ENCODE measurements around the gene TMEM150C. TPM values are rescaled to one million over a fixed set of nuclear protein-coding genes. Genes with fewer than 3 reads are reported as not detected.
A peak's percentile ranks its signal among the peaks of the same experiment; 100 is the strongest.

TMEM150C gene
- total RNA-seq, 1 experiment from 2014 or later, result 0.65 TPM

DNA sequence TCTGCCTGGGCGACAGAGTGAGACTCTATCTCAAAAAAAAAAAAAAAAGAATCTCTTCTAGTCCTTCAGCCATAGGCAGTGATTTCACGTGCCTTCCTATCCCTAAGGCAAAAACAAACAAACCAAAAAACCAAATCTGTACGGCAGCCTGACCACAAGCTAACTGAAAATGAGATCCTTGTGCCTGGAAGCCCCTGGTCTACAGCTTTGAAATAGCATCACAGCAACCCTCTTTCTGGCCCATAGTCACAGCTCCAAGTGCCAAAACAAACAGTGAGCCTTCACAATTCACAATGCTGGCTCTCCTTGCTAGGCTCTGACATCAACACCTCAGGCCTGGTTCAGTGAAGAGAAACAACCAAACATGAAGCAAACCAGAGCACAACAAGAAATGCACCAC lies 46.1 kb downstream of the TMEM150C start:
- DNase-seq, result peak; percentile 70 to 83
- Histone ChIP-seq H3K36me3 (no peaks in the 10 kb centered on the region), H3K27me3 (no peaks in the 10 kb centered on the region), H3K4me1 (peaks cover 28% of the 10 kb centered on the region), H3K9me3 (replicated peaks) (no peaks in the 10 kb centered on the region), H3K4me3 (peak overlapping the region; percentile 4; the same call in 1 of the 2 replicates), H3K27ac (no peak overlapping the region)

- H3K36me3 ChIP-seq, result no peaks in the 10 kb centered on the region
Observed at GRCh38 chr4:82513382-82513781, 48.4 kb downstream of the TMEM150C start.

GRCh38 chr4:82510216-82510615 lies 51.6 kb downstream of the TMEM150C start:
- no peak for DNase-seq
- Histone ChIP-seq H3K4me1 (peaks cover 4% of the 10 kb centered on the region), H3K27ac (no peak overlapping the region), H3K36me3 (no peaks in the 10 kb centered on the region), H3K4me3 (no peak overlapping the region), H3K27me3 (no peaks in the 10 kb centered on the region), H3K9me3 (replicated peaks) (no peaks in the 10 kb centered on the region)

More at GRCh38 chr4:82513382-82513781, 48.4 kb downstream of the TMEM150C start:
- no peak overlapping the region for H3K4me3 ChIP-seq
- H3K4me1 ChIP-seq, result peaks cover 28% of the 10 kb centered on the region
- no peak overlapping the region for H3K27ac ChIP-seq
- no peaks in the 10 kb centered on the region for H3K9me3 ChIP-seq (replicated peaks)
- no peaks in the 10 kb centered on the region for H3K27me3 ChIP-seq
- no peak for DNase-seq

GRCh38 chr4:82508806-82509428 lies 52.9 kb downstream of the TMEM150C start:
- H3K27ac ChIP-seq, result no peak overlapping the region
- no peak for DNase-seq
- no peaks in the 10 kb centered on the region for H3K9me3 ChIP-seq (replicated peaks)
- no peaks in the 10 kb centered on the region for H3K4me1 ChIP-seq
- H3K27me3 ChIP-seq, result no peaks in the 10 kb centered on the region
- H3K4me3 ChIP-seq, result no peak overlapping the region
- no peaks in the 10 kb centered on the region for H3K36me3 ChIP-seq

- no peaks in the 10 kb centered on the region for H3K9me3 ChIP-seq (replicated peaks)
- no peaks in the 10 kb centered on the region for H3K4me1 ChIP-seq
- no peak overlapping the region for H3K27ac ChIP-seq
- H3K27me3 ChIP-seq, result no peaks in the 10 kb centered on the region
- no peak overlapping the region for H3K4me3 ChIP-seq
- H3K36me3 ChIP-seq, result no peaks in the 10 kb centered on the region
- DNase-seq, result no peak
Observed at GRCh38 chr4:82508011-82508410, 53.8 kb downstream of the TMEM150C start.

- no peaks in the 10 kb centered on the region for H3K27me3 ChIP-seq
- H3K4me1 ChIP-seq, result no peaks in the 10 kb centered on the region
- no peaks in the 10 kb centered on the region for H3K9me3 ChIP-seq (replicated peaks)
- no peaks in the 10 kb centered on the region for H3K36me3 ChIP-seq
- DNase-seq, result no peak
- H3K27ac ChIP-seq, result no peak overlapping the region
- no peak overlapping the region for H3K4me3 ChIP-seq
Observed at GRCh38 chr4:82501154-82501442, 60.7 kb downstream of the TMEM150C start.

GRCh38 chr4:82500435-82501153 lies 61.2 kb downstream of the TMEM150C start:
- DNase-seq, result no peak
- no peaks in the 10 kb centered on the region for H3K27me3 ChIP-seq
- H3K27ac ChIP-seq, result no peak overlapping the region
- H3K9me3 ChIP-seq (replicated peaks), result no peaks in the 10 kb centered on the region
- H3K4me1 ChIP-seq, result no peaks in the 10 kb centered on the region
- no peak overlapping the region for H3K4me3 ChIP-seq
- no peaks in the 10 kb centered on the region for H3K36me3 ChIP-seq

- H3K4me3 ChIP-seq, result no peak overlapping the region
- no peak for DNase-seq
- H3K9me3 ChIP-seq (replicated peaks), result no peaks in the 10 kb centered on the region
- H3K36me3 ChIP-seq, result no peaks in the 10 kb centered on the region
- H3K27ac ChIP-seq, result no peak overlapping the region
- H3K4me1 ChIP-seq, result no peaks in the 10 kb centered on the region
- no peaks in the 10 kb centered on the region for H3K27me3 ChIP-seq
Observed at GRCh38 chr4:82499738-82500434, 61.9 kb downstream of the TMEM150C start.

DNA sequence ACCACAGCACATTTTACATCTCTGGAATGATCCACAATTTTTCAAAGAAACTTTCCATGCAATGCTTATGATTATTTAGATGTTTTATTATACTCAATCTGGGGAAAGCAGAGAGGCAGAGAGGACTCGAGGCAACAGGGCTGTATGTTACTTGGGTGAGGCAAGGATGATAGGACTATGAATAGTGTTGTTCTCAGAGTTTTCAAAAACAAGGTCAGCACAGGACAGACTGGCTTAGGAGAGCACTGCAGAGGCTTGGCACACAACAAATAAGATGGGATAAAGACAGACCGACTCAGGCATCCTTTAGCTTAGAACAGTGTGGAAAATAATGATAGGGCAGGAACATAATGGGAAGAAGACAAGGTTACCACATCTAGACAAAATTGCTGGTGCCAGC lies 65.4 kb downstream of the TMEM150C start:
- Histone ChIP-seq H3K9me3 (replicated peaks) (no peaks in the 10 kb centered on the region), H3K4me1 (peaks cover 6% of the 10 kb centered on the region)

DNA sequence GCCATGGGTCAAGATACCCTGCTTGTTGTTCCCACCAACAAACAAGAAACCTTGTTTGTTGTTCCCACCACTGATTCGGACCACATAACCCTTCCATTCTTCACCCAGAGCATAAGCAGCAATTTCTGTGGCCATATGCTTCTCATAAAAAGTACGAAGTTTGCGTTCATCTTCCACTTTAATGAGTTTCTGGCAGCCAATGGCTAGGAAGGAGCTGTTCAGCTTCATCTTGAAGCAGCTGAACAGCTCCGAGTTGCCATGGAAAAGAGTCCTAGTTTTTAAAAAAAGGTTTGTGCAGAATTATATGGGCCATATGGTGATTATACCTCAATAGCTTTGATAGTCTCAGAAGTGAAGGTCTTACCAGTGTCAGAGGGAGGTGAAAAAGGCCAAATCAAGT lies 66.1 kb downstream of the TMEM150C start:
- Histone ChIP-seq H3K4me3 (no peak overlapping the region), H3K9me3 (replicated peaks) (no peaks in the 10 kb centered on the region), H3K27ac (no peak overlapping the region), H3K4me1 (peaks cover 13% of the 10 kb centered on the region), H3K27me3 (no peaks in the 10 kb centered on the region), H3K36me3 (no peaks in the 10 kb centered on the region)
- DNase-seq, result no peak

More for the DNA sequence above, 65.4 kb downstream of the TMEM150C start:
- no peak for DNase-seq
- Histone ChIP-seq H3K27me3 (no peaks in the 10 kb centered on the region), H3K36me3 (no peaks in the 10 kb centered on the region), H3K27ac (no peak overlapping the region), H3K4me3 (no peak overlapping the region)

DNA sequence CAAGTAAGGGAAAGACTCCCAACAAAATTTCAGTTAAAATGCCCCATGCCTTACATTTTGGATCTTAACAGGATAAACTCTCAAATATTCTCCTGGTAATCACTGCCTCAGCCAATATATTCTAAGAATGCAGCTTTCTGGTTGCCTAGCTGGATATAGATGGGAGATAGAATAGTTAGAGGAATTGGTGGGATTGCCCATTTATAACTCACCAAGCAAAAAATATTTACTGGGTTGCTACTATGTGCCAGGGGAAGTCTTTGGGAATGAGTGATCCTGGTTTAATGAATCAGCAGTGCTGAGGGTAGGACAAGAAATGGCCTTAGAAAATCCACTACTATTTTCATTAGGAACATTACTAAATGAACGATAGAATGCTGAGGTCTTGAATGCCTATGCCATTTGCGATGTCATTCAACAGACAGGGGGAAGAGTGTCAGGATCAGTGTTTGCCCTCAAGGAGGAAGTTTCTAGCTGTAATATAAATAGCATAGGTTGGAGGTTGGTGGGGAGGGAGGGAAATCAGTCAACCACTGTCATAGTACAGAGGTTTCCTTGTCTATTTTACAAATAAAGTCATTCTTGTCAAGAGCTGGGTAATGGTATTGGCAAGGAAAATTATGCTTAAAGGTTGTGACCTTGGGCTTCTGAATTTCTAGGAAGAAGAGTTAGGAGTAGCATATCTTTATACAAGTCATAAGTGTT lies 67.9 kb downstream of the TMEM150C start:
- Histone ChIP-seq H3K27ac (no peak overlapping the region), H3K36me3 (no peaks in the 10 kb centered on the region), H3K4me1 (peaks cover 21% of the 10 kb centered on the region), H3K9me3 (replicated peaks) (no peaks in the 10 kb centered on the region), H3K4me3 (no peak overlapping the region), H3K27me3 (no peaks in the 10 kb centered on the region)
- DNase-seq, result no peak

- Histone ChIP-seq H3K4me1 (peaks cover 21% of the 10 kb centered on the region), H3K27me3 (no peaks in the 10 kb centered on the region), H3K4me3 (no peak overlapping the region), H3K9me3 (replicated peaks) (no peaks in the 10 kb centered on the region; the same call in 1 of the 2 replicates), H3K36me3 (no peaks in the 10 kb centered on the region; the same call in 1 of the 2 replicates), H3K27ac (peak overlapping the region; percentile 22; the same call in 1 of the 2 replicates)
- DNase-seq, result peak; percentile 58 to 72
Observed at GRCh38 chr4:82491251-82491960, 70.4 kb downstream of the TMEM150C start.

GRCh38 chr4:82489987-82490386 lies 71.8 kb downstream of the TMEM150C start:
- DNase-seq, result no peak
- Histone ChIP-seq H3K4me3 (no peak overlapping the region), H3K27me3 (no peaks in the 10 kb centered on the region), H3K9me3 (replicated peaks) (no peaks in the 10 kb centered on the region; the same call in 1 of the 2 replicates), H3K36me3 (no peaks in the 10 kb centered on the region; the same call in 1 of the 2 replicates), H3K4me1 (peaks cover 24% of the 10 kb centered on the region), H3K27ac (no peak overlapping the region)

- no peaks in the 10 kb centered on the region for H3K27me3 ChIP-seq
- no peak overlapping the region for H3K4me3 ChIP-seq
- no peaks in the 10 kb centered on the region; the same call in 1 of the 2 replicates for H3K9me3 ChIP-seq (replicated peaks)
- H3K4me1 ChIP-seq, result peaks cover 24% of the 10 kb centered on the region
- no peaks in the 10 kb centered on the region; the same call in 1 of the 2 replicates for H3K36me3 ChIP-seq
- H3K27ac ChIP-seq, result no peak overlapping the region
- DNase-seq, result no peak
Observed at GRCh38 chr4:82489076-82489475, 72.7 kb downstream of the TMEM150C start.

All from SJCRH30 (cell line).